GM19372 (cell line): ENCODE measurements around the gene POLR3A.
"Not testable (repeated sequence)": the region's sequence is repeated elsewhere in the genome, so short reads cannot be mapped to it uniquely, and the experiment has no call there.

ENCODE experiments used
- ATAC-seq: cut with Tn5 transposase; IDR thresholded peaks from one replicate; pipeline ENCODE4 v1.9.1; 2021; ENCODE audit warnings: mild to moderate bottlenecking, low read depth, moderate library complexity; ENCODE audit not compliant: unreplicated experiment

The POLR3A gene

DNA sequence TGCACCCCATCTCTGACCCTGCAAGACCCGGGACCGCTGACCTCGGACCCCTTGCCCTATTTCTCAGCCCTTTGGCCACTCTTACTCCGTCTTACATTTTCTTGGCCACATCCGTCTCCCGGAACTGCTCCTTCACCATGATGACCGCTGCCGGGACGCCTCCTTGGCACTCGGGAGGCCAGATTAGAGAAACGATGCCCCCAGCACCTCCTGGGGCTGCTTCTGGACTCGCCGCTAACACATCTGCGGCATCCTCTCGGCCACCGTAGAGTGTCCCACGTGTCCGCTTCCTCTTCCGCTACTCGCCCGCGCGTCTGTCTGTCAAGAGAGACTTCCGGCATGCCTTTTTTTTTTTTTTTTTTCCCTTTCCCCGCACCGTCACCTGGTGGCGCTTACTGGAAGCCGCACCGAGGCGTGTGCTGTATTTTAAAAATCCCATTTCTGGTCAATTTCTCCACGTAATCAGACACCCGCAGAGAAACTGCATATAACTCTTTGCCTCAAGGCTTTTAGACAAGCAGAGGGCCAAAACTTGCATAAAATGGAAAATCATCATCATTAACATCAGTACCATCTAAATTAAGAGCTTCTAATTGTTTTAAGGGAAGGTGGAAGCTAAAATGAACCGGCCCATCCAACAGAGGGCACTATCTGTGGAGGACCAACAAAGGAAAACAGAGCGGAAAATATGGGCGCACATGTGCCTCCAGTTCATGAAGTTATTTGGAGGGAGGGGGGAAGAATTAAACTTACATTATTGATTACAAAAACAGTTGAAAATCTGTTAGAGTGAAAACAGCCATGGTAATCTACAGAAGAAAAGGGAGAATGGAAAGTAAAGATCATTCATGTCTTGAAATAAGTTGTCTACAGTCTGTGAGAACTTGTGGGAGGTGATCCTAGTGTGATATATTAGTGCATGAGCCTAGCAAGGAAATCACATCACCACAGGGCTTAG lies at the start of gene POLR3A:
TSS of gene POLR3A (minus strand) at position 247 of the 958 bp plus-strand sequence. CDS start at position 139, 108 bp downstream.
- ATAC-seq: peak; percentile 50

GRCh38 chr10:78078539-78079330 lies 49.4 kb upstream of the POLR3A start:
- no peak for ATAC-seq

DNA sequence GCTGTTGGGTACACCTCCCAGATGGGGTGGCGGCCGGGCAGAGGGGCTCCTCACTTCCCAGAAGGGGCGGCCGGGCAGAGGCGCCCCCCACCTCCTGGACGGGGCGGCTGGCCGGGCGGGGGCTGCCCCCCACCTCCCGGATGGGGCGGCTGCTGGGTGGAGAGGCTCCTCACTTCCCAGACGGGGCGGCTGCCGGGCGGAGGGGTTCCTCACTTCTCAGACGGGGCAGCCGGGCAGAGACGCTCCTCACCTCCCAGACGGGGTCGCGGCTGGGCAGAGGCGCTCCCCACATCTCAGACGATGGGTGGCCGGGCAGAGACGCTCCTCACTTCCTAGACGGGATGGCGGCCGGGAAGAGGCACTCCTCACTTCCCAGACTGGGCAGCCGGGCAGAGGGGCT lies 46.5 kb upstream of the POLR3A start:
- not testable (repeated sequence) for ATAC-seq

- ATAC-seq: no peak
Observed at GRCh38 chr10:78072504-78072903, 43.2 kb upstream of the POLR3A start.

DNA sequence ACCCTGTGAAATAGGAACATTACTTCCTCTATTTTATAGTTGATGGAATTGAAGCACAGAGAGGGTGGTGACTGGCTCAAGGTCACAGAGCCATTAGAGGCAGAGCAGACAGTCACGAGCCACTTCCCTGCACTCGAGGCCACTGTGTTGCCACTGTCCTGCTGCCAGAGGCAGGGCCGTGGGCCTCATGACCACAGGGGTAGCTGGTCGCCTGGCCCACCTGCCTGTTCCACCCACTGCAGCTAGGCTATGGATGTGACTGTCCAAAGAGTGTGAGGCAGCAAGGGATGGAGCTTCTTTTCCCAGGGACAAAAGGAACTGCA lies 42.5 kb upstream of the POLR3A start:
- no peak for ATAC-seq

DNA sequence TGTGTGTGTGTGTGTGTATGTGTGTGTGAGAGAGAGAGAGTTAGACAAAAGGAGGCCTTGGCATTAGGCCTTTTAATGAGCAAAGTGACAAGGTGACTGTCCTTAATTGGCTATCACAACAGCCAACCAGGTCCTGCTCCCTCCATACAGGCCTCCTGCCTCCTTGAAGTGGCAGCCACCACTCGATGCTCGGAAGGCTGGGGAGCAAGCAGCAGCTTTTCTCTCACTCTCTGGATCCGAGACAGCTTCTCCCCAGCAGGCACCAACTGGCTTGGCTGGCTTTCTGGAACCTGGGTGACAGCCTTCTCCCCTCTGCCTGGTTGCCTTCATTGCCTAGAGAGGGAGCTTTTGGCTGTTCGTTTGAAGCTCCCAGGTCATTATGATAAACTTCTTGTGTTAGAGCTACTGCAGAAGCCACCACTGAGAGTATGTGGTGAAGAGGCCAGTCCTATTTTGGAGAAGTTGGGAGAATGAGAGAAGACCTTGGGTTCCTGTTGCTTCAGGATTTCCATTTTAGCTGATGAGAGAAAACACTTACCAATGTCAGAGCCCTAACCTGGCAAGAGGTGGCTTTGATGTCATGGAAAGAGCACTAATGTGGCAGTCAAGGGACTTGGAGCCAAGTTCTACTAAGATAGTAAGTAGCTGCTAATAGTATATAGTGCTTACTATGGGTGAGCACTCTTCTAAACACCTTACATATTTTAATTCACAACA lies 42.0 kb upstream of the POLR3A start:
- no peak for ATAC-seq

DNA sequence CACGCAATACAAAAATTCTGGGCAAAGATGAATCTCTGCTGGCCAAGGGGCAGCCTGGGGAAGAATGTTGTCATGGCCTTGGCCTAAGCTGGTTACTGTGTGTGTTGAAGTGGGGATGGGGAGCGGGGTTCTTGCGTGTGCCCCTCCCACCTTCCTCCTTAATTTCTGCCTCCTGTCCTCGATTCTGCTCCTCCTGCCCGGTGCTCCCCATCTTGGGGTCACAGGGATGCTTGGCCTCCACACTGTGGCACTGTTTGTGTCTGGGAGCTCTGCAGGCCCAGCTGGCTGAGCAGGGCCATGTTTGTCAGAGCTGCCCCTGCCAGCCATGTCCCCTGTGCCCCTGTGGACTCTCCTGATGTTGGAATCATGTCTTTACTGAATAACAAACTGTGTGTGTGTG lies 41.4 kb upstream of the POLR3A start:
- ATAC-seq: no peak

DNA sequence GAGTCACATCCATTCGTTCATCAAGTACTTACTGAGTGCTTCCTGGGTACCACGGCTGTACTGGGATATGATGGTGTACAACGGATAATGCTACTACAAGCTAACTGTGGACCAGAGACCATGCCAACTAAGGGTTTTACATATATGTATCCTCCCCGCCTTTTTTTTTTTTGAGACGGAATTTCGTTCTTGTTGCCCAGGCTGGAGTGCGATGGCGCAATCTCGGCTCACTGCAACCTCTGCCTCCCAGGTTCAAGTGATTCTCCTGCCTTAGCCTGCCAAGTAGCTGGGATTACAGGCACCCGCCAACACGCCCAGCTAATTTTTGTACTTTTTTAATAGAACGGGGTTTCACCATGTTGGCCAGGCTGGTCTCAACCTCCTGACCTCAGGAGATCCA lies 40.7 kb upstream of the POLR3A start:
- not testable (repeated sequence) for ATAC-seq

DNA sequence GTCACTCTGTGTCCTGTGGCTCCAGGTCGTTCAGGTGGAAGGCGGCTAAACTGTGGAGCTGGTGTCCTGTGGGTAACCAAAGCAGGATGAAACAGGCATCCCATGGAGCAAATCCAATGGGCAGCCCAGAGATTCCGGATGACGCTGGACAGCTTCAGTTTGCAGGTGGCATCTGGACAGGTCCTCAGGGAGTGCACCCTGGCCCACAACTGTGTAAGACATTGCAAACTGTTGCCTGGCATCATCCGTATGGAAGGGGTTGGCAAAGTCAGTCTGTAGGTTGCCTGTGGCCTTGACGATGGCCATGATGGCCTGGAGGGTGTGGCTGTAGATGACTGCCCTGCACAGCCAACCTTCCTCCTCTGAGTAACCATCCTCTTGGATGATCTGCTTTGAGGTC lies 39.8 kb upstream of the POLR3A start:
- no peak for ATAC-seq

GRCh38 chr10:78066728-78067430 lies 37.6 kb upstream of the POLR3A start:
- no peak for ATAC-seq

DNA sequence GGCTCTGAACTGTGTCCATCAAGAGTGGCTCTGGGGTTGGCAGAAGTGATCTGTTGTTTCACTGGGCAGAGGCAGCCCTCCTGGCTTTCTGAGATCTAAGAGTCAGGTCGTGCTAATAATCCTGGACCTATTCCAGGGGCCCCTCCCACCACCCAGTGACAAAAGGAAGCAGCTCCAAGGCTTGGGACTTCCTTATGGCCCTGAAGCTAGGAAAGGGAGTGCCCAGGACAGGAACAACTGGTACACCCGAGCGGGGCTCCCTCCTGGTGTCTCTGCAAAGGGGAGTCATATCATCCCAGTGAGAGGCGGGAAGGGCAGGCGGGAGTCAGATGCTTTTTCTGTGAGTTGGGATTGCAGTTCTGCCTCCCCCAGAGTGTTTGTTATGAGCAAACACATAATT lies 36.7 kb upstream of the POLR3A start:
- no peak for ATAC-seq

DNA sequence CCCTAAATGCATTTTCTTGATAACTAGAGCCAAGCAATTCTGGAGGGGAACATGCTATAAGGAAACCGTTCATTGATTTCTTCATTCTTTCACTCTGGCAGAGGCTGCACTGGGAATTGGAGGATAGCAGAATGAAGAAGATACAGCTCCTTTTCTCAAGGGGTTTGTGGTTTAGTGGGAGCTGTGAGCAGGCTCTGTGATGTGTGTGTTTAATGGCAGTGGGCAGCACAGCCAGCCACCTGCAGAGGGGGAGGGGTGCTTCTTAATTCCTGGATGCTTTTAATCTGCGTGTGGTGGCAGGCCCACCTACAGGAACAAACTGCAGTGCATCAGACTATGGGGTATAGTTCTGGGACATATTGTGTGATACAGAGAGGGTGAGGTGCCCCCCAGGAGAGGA lies 36.3 kb upstream of the POLR3A start:
- ATAC-seq: no peak

DNA sequence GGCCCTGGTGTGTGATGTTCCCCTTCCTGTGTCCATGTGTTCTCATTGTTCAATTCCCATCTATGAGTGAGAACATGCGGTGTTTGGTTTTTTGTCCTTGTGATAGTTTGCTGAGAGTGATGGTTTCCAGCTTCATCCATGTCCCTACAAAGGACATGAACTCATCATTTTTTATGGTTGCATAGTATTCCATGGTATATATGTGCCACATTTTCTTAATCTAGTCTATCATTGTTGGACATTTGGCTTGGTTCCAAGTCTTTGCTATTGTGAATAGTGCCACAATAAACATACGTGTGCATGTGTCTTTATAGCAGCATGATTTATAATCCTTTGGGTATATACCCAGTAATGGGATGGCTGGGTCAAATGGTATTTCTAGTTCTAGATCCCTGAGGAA lies 35.6 kb upstream of the POLR3A start:
- ATAC-seq: not testable (repeated sequence)

- no peak for ATAC-seq
Observed at GRCh38 chr10:78063236-78063635, 33.9 kb upstream of the POLR3A start.

DNA sequence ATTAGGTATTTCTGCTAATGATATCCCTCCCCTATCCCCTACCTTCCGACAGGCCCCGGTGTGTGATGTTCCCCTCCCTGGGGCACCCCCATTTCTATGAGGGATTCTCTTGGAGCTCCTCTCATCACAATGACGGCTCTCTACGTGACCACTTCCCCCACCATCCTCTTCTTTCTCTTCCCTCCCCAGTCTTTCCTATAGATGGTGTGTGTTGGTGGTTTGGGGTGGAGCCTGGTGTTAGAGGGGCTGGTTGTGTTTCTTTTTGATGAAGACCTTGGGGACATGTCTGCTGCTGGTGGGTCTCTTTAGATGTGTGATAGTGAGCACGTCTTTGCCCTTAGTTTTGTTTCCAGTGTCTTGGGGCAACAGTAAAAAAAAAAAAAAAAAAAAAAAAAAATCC lies 33.0 kb upstream of the POLR3A start:
- ATAC-seq: no peak

GRCh38 chr10:78059906-78060702 lies 30.8 kb upstream of the POLR3A start:
- no peak for ATAC-seq

DNA sequence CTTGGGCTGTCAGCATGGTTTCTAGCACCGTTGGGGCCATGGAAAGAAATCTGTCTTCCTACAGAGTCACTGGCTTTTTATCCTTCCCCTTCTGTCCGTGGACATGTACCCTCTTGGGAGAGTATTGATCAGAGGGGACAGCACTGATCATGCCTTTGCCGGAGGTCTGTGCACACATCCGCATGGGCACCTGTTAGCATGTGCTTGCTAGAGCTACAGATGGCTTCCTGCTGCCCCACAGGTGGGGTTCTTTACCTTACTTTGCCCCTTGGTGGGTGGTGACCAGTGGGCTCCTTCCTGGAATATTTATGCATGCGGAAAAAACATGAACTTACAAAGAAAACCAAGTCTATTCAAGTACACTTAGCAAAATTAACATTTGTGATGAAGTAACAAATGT lies 29.2 kb upstream of the POLR3A start:
- ATAC-seq: no peak

DNA sequence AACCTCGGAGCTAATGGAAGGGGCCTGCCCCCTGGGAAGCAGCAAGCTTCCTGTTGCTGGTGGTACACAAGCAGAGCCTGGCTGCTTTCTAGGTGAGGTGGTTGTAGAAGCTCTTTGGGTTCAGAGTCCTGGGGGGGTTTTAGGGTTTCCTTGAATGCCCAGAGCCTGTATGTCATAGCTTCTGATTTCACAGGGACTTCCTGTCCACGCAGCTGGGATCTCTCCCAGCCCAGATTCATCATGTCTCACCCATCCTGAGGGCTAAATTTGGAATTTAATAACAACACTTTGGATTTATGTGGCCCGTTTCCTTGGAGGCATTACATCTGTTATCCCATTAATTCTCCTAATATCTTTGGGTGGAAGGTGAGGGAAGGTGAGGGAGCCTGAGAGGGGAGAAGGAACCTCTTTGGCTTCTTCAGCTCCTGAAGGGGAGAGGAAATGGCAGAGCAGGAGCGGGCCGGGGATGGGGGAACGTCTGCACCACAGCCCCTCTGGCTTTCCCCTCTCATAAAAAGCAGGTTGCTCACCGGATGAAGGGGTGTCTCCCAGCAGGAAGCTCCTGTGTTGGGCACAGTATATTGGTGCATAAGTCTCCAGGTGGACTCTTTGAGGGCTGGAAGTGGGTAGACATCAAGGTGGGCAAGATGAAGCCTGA lies 24.0 kb upstream of the POLR3A start:
- ATAC-seq: no peak

DNA sequence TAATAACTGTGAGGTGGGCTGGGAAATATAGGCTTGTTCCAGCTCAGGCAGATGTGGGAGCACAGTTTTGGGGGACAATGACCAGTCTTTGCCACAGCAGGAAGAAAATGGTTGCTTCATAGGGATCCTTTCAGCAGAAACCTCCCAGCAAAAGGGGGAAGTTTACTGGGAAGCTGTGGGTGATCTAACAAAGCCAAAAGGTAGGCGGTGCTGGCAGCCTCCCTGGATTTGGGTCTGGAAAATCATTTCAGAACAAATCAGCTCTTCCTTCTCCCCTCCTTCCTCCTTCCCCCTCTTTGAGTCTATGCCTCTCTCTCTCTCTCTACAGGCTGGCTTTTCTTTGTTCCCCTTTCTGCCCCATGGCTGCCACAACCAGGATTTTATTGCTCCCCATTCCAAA lies 20.5 kb upstream of the POLR3A start:
- no peak for ATAC-seq
